ENCODE measurements around the gene DYNLT5.
"Not testable (repeated sequence)": the region's sequence is repeated elsewhere in the genome, so short reads cannot be mapped to it uniquely, and the experiment has no call there.

DYNLT5 gene

GRCh38 chr1:66752000-66752592 lies at the start of gene DYNLT5:
TSS of gene DYNLT5 (plus strand) at chr1:66752459. CDS start at chr1:66754659, 2,200 bp downstream.
- no peak for DNase-seq (ENCODE audit: low read depth)

- no peak for DNase-seq (ENCODE audit: low read depth)
These were observed 47.9 kb upstream of the DYNLT5 start for GRCh38 chr1:66704177-66704875.

- no peak for DNase-seq (ENCODE audit: low read depth)
These were observed 47.1 kb upstream of the DYNLT5 start for GRCh38 chr1:66705110-66705509.

GRCh38 chr1:66711420-66711819 lies 40.8 kb upstream of the DYNLT5 start:
- no peak for DNase-seq (ENCODE audit: low read depth)

- DNase-seq (ENCODE audit: low read depth) = no peak
These were observed 39.4 kb upstream of the DYNLT5 start for GRCh38 chr1:66712839-66713238.

- no peak for DNase-seq (ENCODE audit: low read depth)
These were observed 28.3 kb upstream of the DYNLT5 start for GRCh38 chr1:66723985-66724384.

- peak; percentile 50 for DNase-seq (ENCODE audit: low read depth)
These were observed 26.2 kb upstream of the DYNLT5 start for GRCh38 chr1:66725885-66726665.

- DNase-seq (ENCODE audit: low read depth) = no peak
These were observed 24.2 kb upstream of the DYNLT5 start for GRCh38 chr1:66728021-66728420.

GRCh38 chr1:66728716-66729115 lies 23.5 kb upstream of the DYNLT5 start:
- DNase-seq (ENCODE audit: low read depth) = not testable (repeated sequence)

- DNase-seq (ENCODE audit: low read depth) = no peak
These were observed 23.1 kb upstream of the DYNLT5 start for GRCh38 chr1:66729119-66729518.

GRCh38 chr1:66729523-66729922 lies 22.7 kb upstream of the DYNLT5 start:
- no peak for DNase-seq (ENCODE audit: low read depth)

- no peak for DNase-seq (ENCODE audit: low read depth)
These were observed 21.8 kb upstream of the DYNLT5 start for GRCh38 chr1:66730462-66730861.

GRCh38 chr1:66731170-66731865 lies 20.9 kb upstream of the DYNLT5 start:
- no peak for DNase-seq (ENCODE audit: low read depth)

GRCh38 chr1:66732407-66733166 lies 19.7 kb upstream of the DYNLT5 start:
- no peak for DNase-seq (ENCODE audit: low read depth)

GRCh38 chr1:66733348-66734017 lies 18.8 kb upstream of the DYNLT5 start:
- DNase-seq (ENCODE audit: low read depth) = no peak

GRCh38 chr1:66734531-66734930 lies 17.7 kb upstream of the DYNLT5 start:
- DNase-seq (ENCODE audit: low read depth) = not testable (repeated sequence)

GRCh38 chr1:66737836-66738235 lies 14.4 kb upstream of the DYNLT5 start:
- no peak for DNase-seq (ENCODE audit: low read depth)

GRCh38 chr1:66739401-66740157 lies 12.7 kb upstream of the DYNLT5 start:
- no peak for DNase-seq (ENCODE audit: low read depth)

GRCh38 chr1:66745451-66745850 lies 6.8 kb upstream of the DYNLT5 start:
- DNase-seq (ENCODE audit: low read depth) = no peak

- DNase-seq (ENCODE audit: low read depth) = no peak
These were observed 4.8 kb upstream of the DYNLT5 start for GRCh38 chr1:66747501-66747900.
